HG02623 (cell line): ENCODE data around the gene TBL2.
"Not testable (repeated sequence)": the region's sequence is repeated elsewhere in the genome, so short reads cannot be mapped to it uniquely, and the experiment has no call there.

Experiments used
- ATAC-seq: cut with Tn5 transposase; IDR thresholded peaks from one replicate; pipeline ENCODE4 v1.9.1; 2021; ENCODE audit warnings: moderate library complexity; ENCODE audit not compliant: unreplicated experiment

The TBL2 gene

DNA sequence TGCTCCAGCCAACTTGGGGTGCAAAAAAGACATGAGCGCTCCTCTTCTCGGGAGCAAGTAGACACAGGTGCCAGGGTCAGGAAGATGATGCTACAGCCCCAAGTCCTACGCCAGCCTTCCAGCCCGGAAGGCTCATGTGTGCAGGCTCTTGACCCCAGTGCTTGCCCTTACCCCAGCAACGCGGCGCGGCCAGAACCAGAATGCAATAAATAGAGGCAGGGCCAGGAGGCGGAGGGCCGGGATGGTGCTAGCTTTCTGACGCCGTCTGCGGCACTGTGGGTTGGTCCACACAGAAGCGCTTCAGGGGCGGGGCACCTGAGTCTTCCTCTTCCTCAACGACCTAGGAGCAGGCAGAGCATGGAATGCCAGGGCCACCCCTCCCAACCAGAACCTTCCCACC is 41.3 kb downstream of the TBL2 start:
- ATAC-seq, result no peak

DNA sequence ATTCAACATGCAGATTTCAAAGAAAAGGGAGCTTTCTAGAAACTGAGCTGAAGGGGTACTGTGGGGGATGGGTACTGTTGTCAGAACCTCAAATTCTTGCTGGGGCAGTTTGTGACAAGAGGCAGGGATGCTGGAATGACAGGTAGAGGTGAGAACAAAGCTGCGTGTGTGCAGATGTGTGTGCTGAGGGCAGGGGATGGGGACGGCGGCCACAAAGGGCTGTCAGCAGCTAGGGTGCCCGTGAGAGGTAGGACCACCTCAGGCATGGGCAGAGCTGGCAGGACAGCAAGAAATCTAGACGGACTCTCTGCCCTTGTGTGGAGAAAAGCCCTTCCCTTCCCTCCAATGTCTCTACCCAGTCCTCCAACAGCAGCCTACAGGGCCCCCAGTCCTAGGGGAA is 41.9 kb downstream of the TBL2 start:
- no peak for ATAC-seq

DNA sequence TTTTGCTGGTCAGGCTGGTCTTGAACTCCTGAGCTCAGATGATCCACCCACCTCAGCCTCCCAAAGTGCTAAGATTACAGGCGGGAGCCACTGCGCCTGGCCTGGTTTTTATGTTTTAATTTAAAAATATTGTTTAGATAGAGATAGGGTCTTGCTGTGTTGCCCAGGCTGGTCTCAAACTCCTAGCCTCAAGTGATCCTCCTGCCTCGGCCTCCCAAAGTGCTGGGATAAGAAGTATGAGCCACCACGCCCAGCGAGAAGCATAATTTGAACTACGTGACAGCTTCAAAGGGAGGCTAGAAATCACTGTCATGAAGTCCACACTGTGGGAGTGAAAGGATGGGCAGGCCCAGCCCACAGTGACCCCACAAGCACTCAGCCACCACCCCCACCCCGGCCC is 42.5 kb downstream of the TBL2 start:
- ATAC-seq, result not testable (repeated sequence)

DNA sequence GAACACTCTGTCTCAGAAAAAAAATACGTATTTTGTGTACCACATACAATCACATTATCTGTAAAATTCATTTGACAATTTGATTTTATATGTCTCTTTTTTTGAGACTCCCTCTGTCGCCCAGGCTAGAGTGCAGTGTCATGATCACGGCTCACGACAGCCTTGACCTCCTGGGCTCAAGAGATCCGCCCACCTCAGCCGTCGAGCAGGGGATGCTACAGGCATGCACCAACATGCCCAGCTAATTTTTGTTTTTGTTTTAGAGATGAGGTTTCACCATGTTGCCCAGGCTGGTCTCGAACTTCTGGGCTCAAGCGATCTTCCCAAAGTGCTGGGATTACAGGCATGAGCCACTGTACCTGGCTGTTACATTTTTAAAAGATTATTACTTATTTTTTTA is 44.6 kb downstream of the TBL2 start:
- no peak for ATAC-seq

DNA sequence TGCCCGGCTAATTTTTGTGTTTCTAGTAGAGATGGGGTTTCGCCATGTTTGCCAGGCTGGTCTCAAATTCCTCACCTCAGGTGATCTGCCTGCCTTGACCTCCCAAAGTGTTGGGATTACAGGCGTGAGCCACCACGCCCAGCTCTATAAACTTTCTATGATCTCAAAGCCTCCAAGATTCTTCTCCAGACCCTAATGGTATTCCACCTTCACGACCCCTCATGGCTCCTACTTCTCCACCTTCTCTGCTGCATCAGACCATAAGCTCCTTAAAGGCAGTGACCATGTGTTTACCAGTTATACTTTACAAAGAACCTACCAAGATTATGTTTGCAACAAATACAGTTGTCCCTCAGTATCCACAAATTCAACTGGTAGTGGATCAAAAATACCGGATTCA is 46.2 kb downstream of the TBL2 start:
- ATAC-seq, result no peak

DNA sequence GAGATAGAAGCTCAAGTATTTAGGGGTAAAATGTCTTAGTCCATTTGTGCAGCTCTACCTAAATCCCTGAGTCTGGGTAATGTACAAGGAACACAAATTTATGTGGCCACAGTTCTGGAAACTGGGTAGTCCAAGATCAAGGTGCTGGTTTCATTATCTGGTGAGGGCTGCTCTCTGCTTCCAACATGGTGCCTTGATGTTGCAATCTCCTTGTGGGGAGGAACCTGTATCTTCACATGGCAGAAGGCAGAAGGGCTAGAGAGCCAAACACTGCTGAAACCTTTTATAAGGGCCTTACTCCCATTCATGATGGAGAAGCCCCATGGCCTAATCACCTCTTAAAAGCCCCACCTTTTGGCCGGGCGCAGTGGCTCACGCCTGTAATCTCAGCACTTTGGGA is 47.6 kb downstream of the TBL2 start:
- no peak for ATAC-seq

DNA sequence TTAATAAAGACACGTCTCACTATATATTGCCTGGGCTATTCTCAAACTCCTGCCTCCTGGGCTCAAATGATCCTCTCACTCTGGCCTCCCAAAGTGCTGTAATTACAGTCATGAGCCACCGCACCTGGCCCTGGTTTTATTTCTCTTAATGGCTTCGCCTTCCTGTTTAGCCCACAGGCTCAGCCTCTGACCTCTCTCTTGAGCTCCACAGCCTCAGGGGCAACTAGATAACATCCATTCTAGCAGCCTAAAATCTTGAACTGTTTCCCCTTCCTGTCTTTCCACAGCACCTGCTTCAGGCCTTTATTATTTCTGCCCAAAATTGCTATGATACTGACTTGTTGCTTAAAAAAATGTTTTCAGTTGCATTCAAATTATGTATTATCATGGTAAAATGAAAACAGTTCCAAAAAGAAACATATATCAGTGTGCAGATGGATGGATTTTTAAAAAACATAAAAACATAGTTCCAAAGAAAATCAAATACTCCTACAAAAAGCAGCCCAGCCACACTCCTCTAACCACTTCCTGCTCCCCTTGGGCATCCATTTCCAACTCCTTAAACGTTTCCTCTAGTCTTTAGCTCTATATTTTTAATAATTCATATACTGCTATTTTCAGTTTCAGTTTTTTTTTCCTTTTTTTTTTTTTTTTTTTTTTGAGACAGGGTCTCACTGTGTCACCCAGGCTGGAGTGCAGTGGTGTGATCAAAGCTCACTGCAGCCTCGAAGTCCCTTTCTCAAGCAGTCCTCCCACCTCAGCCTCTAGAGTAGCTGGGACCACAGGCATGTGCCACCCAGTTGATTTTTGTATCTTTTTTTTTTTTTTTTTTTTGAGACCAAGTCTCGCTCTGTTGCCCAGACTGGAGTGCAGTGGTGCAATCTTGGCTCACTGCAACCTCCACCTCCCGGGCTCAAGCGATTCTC is 51.2 kb downstream of the TBL2 start:
- ATAC-seq, result no peak

DNA sequence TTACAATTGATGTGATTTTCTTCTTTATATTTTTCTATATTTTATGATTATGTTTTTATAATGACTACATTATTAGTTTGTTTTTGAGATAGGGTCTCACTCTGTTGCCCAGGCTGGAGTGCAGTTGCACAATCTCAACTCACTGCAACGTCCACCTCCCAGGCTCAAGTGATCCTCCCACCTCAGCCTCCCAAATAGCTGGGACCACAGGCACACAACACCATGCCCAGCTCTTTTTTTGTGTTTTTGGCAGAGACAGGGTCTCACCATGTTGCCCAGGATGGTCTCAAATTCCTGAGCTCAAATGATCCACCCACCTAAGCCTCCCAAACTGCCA is 52.3 kb downstream of the TBL2 start:
- ATAC-seq, result not testable (repeated sequence)

DNA sequence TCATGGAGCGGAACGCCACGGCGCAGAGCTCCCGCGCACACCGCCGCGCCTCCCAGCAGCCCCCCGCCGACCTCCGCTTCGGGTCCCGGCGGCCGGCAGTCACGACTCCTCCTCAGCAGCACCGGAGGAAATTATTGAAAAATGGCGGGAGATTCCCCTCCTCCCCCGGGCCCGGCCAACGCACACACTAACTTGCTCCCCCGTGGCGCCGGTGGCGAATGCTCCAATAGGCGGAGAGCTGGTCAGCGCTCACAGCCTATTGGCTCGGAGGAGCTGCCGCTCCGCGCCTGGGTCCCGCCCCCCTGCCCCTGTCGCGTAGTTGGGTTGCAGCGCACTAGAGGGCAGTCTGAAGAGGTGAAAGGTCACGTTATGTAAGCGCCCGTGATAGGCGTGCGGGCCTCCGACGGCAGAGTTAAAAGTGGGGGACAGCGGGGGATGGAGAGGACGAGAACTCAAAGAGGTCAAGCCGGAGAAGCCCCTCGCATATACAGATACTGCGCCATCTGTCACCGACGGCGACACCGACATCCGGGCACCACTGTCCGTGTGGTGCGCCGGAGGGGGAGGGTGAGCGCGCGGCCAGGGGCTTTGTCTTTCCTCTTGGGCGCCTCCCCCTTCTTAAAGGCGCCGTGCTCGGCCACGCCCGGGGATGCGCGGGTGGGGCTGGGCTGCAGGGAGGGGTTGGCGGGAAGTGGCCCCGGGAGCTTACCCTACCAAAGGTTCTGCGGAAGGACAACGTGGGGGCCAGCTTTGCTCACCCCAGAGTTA is 56.1 kb downstream of the TBL2 start, which contains the start of gene BAZ1B:
Gene BAZ1B (minus strand): TSS at position 189 of the 768 bp plus-strand sequence. CDS start 360 bp downstream, outside the sequence.
- peak; percentile 82 for ATAC-seq

DNA sequence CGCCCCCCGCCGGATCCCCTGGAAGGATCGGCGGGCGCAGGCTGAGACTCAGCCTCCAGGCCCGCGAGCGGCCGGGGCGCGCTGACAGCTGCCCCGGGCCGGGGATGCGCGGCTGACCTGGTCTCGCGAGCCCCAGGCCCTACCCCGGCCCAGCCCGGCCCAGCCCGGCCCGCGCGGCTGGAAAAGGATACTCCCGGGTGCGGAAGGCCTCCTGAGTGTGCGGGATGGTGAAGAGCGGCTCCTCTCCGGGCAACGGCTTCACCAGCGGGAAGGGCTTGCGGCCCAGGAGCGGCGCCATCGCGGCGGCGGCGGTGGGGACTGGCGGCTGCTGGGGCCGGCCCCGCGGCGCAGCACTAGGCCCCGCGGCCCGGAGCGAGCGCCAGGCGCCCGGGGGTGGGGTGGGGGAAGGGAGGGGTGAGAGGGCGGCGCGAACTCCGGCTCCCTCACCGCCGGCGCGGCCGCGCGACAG is 56.7 kb downstream of the TBL2 start:
- peak; percentile 34 for ATAC-seq

DNA sequence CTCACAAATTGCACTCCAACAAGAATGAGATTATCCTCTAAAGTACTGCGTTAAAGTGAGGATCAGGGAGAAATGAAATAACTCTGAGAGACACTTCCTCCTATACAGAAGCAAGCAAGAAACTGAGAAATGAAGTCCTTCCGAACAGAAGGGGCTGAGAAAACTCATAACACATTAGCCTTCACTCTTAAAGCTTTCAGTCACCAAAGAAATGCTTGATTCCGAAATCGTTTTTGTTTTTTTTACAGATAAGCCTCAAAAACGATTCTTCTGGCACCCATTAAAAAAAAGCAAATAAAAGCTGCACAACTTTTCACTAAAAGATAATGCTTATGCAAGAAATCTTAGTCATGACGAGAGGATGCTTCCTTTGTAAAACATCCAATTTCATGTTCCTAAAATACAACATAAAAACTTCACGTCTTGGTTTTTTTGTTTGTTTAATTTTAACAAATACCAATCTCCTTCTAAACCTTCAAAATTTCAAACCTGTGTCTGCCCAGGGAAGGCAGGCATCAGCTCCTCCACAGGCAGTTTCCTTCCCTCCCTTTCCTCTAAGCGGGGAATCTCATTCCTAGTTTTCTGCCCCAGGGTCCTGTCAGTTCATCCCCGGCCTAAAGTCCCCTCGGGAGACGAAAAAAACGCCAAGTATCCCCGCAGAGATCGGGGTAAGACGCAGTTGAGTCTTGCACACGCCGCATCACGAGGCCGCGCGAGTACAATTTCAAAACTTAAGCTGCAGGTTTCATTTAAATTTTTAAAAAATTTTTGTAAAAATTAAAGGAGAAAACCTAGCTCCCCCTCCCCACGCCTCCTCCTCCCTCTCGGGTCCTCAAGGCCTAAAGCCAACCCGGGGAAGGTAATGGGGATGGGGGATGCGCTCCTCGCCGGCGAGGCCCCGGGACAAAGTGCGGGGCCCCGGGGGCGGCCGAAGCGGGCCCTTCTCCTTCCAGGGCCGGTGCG is 57.4 kb downstream of the TBL2 start:
- ATAC-seq, result no peak

DNA sequence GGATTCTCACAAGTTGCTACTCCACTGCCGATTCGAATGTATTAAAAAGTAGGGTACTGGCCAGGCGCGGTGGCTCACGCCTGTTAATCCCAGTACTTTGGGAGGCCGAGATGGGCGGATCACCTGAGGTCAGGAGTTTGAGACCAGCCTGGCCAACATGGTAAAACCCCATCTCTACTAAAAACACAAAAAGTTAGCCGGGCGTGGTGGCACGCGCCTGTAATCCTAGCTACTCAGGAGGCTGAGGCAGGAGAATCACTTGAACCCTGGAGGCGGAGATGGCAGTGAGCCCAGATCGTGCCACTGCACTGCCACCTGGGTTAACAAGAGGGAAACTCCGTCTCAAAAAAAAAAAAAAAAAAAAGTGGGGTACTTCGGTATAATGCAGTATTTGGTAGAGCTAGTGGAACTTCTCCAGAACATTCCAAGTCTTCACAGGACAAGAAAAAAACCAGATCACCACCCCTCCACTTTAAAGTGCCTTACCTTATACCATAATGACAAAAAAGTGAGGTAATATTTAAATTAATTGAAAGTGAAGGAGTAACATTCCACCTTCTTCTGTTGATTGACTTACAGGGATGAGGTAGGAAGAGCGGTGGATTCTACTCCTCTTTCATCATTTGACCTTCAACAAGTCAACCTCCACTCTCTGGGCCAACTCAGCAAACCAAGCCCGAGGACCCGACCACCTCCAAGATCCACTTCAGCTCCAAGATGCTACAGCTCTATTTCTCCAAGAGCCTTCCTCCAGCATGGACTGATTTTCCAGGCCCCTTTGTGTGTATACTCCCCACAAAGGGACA is 58.3 kb downstream of the TBL2 start:
- no peak for ATAC-seq

DNA sequence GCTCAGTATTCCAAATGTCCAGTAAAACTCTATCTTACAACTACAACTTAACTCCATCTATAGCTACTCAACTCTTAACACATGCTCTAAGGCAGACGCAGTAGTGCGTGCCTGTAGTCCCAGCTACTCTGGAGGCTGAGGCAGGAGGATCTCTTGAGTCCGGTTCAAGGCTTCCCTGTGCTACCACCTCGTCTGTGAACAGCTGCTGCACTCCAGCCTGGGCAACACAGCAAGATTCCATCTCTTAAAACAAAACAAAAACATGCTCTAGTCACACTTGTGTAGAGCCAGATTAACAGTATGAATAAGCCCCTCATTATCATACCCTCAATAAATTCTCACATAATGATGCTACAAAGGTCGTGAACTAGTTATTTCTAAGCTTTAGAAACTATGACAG is 59.9 kb downstream of the TBL2 start:
- ATAC-seq, result no peak
